ENCODE data around the gene DOCK9.
"Not testable (repeated sequence)": the region's sequence is repeated elsewhere in the genome, so short reads cannot be mapped to it uniquely, and the experiment has no call there.

DOCK9 gene

GRCh38 chr13:98915981-98916380 lies 61.9 kb downstream of the DOCK9 start:
- DNase-seq = no peak

DNA sequence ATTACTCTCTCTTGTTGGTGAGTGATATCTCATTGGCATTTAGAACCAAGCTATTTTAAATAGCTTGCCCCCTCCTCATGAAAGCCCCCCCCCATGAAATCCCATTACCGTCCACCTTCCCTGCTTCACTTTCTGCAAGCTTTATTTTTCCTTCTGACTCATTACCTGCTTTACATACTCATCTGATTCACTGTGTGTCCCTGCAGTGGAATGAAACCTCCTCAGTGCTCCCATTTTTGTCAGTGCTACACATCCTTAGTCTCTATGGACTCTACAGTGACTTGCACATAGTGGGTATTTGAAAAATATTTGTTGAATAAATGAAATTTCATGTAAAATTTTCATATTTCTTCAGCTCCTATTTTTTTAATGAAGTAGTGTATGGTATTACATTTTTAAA lies 62.3 kb downstream of the DOCK9 start:
- DNase-seq = no peak

- DNase-seq = no peak
Observed at GRCh38 chr13:98913741-98914140, 64.1 kb downstream of the DOCK9 start.

- DNase-seq = no peak
Observed at GRCh38 chr13:98912846-98913245, 65.0 kb downstream of the DOCK9 start.

DNA sequence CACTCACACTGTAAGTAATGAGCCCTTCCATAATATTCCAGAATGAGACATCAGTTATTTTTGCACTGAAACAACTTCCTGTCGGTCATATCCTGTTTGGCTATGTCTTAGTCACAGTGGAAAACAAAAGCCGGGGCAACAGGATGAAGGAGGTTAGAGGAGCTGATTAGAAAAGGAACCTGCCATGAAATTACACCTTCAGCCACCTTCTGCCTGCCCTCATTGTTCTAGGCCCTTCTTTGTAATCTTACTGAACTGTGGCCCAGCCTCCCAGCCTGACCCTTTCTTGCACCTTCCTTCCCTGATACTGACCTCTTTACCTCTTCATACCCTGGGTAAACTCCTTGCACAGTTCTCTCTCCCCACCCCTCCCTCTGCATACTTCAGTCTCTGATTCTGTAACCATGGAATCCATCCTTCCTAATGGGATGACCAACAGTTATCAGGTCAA lies 67.3 kb downstream of the DOCK9 start:
- DNase-seq = no peak

- DNase-seq = no peak
Observed at GRCh38 chr13:98909016-98909415, 68.8 kb downstream of the DOCK9 start.

GRCh38 chr13:98906746-98907502 lies 70.9 kb downstream of the DOCK9 start:
- DNase-seq = no peak

- no peak for DNase-seq
Observed at GRCh38 chr13:98905199-98905598, 72.7 kb downstream of the DOCK9 start.

DNA sequence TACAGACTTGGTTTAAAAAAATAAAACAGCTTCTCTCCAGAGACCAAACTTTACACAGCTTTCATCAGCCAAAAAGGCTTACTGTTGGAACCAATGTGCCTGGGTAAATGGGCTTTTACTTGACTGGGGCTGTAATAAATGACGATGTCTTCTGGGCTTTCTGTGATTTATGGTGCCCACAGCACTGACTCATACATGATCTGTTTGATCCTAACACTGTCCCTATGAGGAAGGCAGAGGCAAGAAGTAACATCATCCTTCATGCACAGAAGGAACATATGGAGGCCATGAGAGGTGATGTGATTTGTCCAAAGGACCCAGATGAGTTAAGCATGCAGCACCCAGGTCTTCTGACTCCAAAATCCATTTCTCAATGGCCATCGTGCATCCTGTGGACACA lies 77.4 kb downstream of the DOCK9 start:
- DNase-seq = no peak

DNA sequence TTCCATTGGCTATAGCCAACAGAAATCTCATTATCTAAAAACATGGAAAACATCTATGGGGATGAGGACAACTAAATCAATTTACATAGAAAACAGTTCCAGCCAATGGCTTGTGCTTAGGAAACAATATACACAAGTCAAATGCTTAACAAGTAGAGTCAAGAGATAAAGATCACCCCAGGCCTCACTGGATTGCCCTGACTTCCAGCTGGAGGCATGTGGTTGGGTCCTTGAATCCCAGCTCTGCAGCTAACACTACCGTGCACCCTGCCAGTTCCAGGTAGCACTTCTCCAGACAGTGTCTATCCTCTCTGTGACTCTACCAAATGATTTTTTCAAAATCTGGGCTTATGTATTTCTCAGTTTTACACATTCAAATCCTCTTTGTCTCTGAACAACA lies 80.2 kb downstream of the DOCK9 start:
- no peak for DNase-seq

GRCh38 chr13:98896868-98897144 lies 81.1 kb downstream of the DOCK9 start:
- DNase-seq = no peak

DNA sequence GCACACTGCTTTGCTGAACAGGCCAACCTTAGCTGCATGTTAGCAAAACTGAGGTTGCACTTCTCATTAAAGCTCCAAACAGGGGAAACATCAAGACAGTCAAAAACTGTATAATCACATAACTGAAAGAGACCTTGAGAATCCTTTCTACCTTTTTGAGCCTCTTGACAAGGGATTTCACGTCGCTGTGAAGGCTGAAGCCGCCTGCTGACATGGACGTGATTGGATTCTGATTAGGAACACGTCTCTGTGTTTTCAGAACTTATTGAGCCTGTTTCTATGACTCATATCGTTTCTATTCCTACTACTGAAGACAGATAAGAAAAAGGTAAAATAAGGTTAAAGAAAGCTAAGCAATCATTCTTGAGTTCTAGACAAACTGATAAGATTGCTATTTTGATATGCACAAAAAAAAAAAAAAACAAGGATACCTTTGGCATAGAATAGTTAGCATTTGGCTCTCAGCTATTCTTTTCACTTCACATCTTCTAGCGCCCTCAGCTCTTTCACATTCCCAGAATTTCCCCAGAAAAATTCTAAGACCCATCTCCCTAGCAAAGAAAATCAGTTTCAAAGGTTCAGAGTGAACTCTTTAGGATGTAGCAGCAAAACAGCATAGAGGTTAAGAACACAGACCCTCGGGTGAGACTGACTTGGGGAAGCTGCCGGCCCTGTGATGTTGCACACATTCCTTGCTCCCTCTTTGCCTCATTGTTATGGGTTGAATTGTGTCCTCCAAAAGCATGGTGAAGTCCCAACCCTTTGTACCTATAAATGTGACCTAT lies 81.6 kb downstream of the DOCK9 start:
- no peak for DNase-seq

GRCh38 chr13:98894814-98895213 lies 83.0 kb downstream of the DOCK9 start:
- DNase-seq = not testable (repeated sequence)

DNA sequence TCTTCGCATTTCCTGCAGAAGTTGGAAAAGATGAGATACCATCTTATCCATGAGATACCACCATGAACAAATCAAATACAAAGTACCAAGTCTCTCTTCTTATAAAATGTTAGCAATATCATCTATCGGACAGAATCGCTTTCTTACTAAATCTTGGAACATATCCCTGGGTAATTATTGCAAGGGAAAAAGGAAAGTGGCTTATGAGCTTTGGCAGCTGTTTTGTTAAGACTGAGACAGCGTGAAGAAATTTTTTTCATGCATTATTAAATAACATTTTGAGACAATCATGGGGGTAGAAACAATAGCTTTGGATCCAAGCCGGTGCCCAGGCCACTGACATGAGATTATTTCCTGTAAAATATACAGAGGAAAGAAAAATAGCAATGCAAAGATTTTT lies 84.5 kb downstream of the DOCK9 start:
- no peak for DNase-seq

- no peak for DNase-seq
Observed at GRCh38 chr13:98892821-98893220, 85.0 kb downstream of the DOCK9 start.

DNA sequence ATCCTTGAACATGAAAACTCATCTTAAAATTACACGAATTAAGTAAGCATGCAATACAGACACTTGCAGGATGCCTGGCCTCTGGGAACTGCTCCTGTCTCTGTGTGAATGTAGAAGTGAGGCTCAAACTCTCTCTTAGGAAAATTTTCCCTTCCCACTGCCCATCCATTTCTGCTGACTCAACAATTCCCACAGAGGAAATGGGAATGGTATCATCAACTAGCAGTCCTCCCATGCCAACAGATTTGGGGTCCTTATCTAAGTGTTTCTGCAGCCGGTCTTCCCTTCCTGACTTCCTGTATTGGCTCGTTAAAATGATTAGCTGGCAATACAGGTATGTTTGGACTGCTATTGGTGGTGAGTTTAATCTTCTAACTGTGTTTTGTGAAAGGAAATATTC lies 85.8 kb downstream of the DOCK9 start:
- no peak for DNase-seq

DNA sequence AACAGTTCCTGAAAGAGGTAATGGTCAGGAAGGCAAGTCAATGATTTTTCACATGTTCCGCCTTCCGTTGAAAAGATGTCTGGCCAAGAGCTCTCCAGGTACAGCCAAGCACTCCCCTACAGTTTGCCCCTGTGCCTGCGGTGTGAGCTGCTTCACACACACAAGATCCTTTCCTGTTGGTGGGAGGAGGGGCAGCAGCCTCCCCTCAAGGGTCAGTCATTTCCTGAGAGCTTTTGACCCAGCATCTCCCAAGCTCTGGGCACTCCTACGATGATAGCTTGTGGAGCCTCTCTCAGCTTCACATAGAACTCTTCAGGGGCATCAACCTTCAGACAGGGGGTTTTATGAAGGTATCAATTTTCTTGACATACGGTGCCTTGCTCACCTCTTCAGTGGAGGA lies 86.9 kb downstream of the DOCK9 start:
- DNase-seq = no peak

GRCh38 chr13:98890186-98890585 lies 87.7 kb downstream of the DOCK9 start:
- no peak for DNase-seq

DNA sequence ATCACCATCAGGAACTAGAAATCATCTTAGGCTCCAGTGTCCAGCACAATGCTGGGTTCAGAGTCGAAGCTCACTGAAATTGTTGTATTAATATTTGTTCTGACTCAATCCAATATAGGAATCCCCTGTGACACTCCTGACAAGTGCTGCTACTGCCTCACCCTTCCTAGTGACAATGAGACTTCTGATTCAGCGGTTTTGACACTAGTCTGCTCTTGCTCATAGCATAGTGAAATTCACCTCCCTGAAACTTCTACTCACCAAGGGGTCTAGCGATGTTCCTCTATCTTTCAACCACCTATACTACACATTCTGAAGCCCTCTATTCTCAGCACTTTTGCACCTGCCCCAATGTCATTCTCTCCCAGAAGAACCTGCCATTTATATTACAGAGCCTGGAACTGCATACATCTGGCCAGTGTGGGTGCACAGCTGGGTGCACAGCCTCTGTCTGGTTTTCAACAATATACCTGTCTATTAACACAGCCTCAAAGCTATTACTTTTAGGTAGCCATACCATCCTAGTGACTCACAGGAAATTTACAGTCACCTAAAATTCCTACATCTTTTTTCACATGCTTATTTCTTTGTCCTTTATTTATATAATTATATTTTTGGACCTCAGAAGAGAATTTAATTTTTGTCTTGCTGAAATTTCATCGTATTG lies 88.3 kb downstream of the DOCK9 start:
- no peak for DNase-seq

GRCh38 chr13:98888890-98889279 lies 89.0 kb downstream of the DOCK9 start:
- no peak for DNase-seq

DNA sequence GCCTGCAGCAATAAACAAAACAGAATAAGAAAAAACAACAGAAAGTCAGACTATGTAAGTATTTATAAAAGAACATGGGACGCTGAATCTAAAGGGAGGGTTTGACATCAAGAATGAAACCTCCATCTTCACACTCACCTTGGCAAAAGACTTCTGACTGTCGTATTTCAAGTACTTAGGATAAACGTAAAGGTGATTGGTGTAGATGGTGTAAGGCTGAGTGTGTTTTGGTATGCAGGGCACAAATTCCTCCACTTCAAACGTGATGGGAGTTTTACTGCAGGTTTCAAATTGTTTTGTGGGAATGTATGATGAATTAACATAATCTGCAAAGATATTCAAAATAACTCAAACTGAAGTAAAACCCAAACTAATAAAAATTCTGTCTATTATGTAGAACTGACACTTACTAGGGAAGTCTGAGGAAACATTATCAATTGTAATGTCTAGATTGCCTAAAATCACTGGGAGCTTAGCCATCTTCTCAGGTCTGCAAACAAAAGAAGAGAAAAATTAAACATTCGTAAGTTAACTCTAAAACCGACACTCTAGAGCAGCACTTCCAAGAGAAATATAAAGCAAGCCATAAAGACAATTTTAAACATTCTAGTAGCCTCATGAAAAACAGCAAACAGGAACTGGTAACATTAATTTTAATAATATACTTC lies 89.5 kb downstream of the DOCK9 start:
- DNase-seq = no peak

- no peak for DNase-seq
Observed at GRCh38 chr13:98886587-98887230, 91.2 kb downstream of the DOCK9 start.

DNA sequence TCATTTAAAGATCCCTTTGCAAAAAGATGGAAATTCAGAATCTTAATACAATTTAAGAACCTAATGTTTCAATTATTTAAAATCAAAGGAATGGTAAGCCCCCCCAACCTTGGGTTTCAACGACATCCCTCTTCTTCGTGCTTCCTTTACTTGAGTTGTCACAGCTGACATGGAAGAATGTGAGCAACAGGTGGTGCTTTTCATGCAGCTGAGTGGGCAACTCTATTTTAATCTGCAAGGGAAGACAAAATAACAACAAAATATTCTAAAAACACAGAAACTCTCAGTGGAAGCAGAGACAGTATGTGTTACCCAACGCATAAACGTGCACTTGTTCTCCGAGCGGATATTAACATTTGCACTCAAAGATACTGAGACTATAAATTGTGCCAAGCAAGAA lies 92.3 kb downstream of the DOCK9 start:
- DNase-seq = no peak
